Measurements from ENCODE around the gene TGFA.

TGFA gene

GRCh38 chr2:70450641-70451250, 102.9 kb downstream of the TGFA start:
- H3K4me2 ChIP-seq (ENCODE audit: low read length) = no peak overlapping the region
- no peaks in the 10 kb centered on the region for H3K4me1 ChIP-seq (ENCODE audit: control insufficient read depth, low read length)
- H3K4me3 ChIP-seq (ENCODE audit: low read length) = no peak overlapping the region
- no peaks in the 10 kb centered on the region for H3K9me2 ChIP-seq (replicated peaks; ENCODE audit: control insufficient read depth, low read length)
- H3K27me3 ChIP-seq (ENCODE audit: control insufficient read depth, low read length) = peaks cover 4% of the 10 kb centered on the region; the same call in 1 of the 2 replicates
- no peaks in the 10 kb centered on the region for H3F3A ChIP-seq (ENCODE audit: control insufficient read depth, insufficient read depth)
- H4K20me1 ChIP-seq (ENCODE audit: control insufficient read depth, insufficient read depth, low read depth, low read length) = no peaks in the 10 kb centered on the region
- H3K36me3 ChIP-seq (ENCODE audit: control insufficient read depth, low read length) = no peaks in the 10 kb centered on the region
- no peaks in the 10 kb centered on the region for H3K79me2 ChIP-seq (ENCODE audit: control insufficient read depth, low read length)
- H3K27ac ChIP-seq (ENCODE audit: low read depth, low read length) = no peak overlapping the region
- TF ChIP-seq CTCF (IDR thresholded peaks at IDR 0.05; ENCODE audit: low read depth, low read length, poor library complexity, severe bottlenecking) = no peak
- no peak for TF ChIP-seq EZH2phosphoT487 (IDR thresholded peaks at IDR 0.05; ENCODE audit: borderline replicate concordance, low read length)
- no peaks in the 10 kb centered on the region for H3K9me3 ChIP-seq (ENCODE audit: control insufficient read depth, insufficient read depth, low read length)

- H3K36me3 ChIP-seq (ENCODE audit: control insufficient read depth, low read length) = no peaks in the 10 kb centered on the region
- H3K27ac ChIP-seq (ENCODE audit: low read depth, low read length) = no peak overlapping the region
- H3K79me2 ChIP-seq (ENCODE audit: control insufficient read depth, low read length) = no peaks in the 10 kb centered on the region
- H3K9me3 ChIP-seq (ENCODE audit: control insufficient read depth, insufficient read depth, low read length) = no peaks in the 10 kb centered on the region
- no peaks in the 10 kb centered on the region for H3F3A ChIP-seq (ENCODE audit: control insufficient read depth, insufficient read depth)
- no peaks in the 10 kb centered on the region for H3K4me1 ChIP-seq (ENCODE audit: control insufficient read depth, low read length)
- H3K4me2 ChIP-seq (ENCODE audit: low read length) = no peak overlapping the region
- no peaks in the 10 kb centered on the region for H3K9me2 ChIP-seq (replicated peaks; ENCODE audit: control insufficient read depth, low read length)
- H4K20me1 ChIP-seq (ENCODE audit: control insufficient read depth, insufficient read depth, low read depth, low read length) = no peaks in the 10 kb centered on the region
- H3K27me3 ChIP-seq (ENCODE audit: control insufficient read depth, low read length) = peaks cover 4% of the 10 kb centered on the region; the same call in 1 of the 2 replicates
- no peak overlapping the region for H3K4me3 ChIP-seq (ENCODE audit: low read length)
- TF ChIP-seq EZH2phosphoT487 (IDR thresholded peaks at IDR 0.05; ENCODE audit: borderline replicate concordance, low read length) (no peak), CTCF (IDR thresholded peaks at IDR 0.05; ENCODE audit: low read depth, low read length, poor library complexity, severe bottlenecking) (no peak)
Observed at GRCh38 chr2:70448041-70448440, 105.6 kb downstream of the TGFA start.

GRCh38 chr2:70443726-70444125, 109.9 kb downstream of the TGFA start:
- no peaks in the 10 kb centered on the region for H4K20me1 ChIP-seq (ENCODE audit: control insufficient read depth, insufficient read depth, low read depth, low read length)
- no peaks in the 10 kb centered on the region for H3F3A ChIP-seq (ENCODE audit: control insufficient read depth, insufficient read depth)
- TF ChIP-seq EZH2phosphoT487 (IDR thresholded peaks at IDR 0.05; ENCODE audit: borderline replicate concordance, low read length) (no peak), CTCF (IDR thresholded peaks at IDR 0.05; ENCODE audit: low read depth, low read length, poor library complexity, severe bottlenecking) (no peak)
- H3K27me3 ChIP-seq (ENCODE audit: control insufficient read depth, low read length) = no peaks in the 10 kb centered on the region
- no peak overlapping the region for H3K4me3 ChIP-seq (ENCODE audit: low read length)
- no peaks in the 10 kb centered on the region for H3K4me1 ChIP-seq (ENCODE audit: control insufficient read depth, low read length)
- no peaks in the 10 kb centered on the region for H3K9me2 ChIP-seq (replicated peaks; ENCODE audit: control insufficient read depth, low read length)
- no peaks in the 10 kb centered on the region for H3K36me3 ChIP-seq (ENCODE audit: control insufficient read depth, low read length)
- H3K79me2 ChIP-seq (ENCODE audit: control insufficient read depth, low read length) = no peaks in the 10 kb centered on the region
- no peak overlapping the region for H3K27ac ChIP-seq (ENCODE audit: low read depth, low read length)
- no peak overlapping the region for H3K4me2 ChIP-seq (ENCODE audit: low read length)
- no peaks in the 10 kb centered on the region for H3K9me3 ChIP-seq (ENCODE audit: control insufficient read depth, insufficient read depth, low read length)
